ENCODE measurements around the gene TFCP2L1.

The TFCP2L1 gene

DNA sequence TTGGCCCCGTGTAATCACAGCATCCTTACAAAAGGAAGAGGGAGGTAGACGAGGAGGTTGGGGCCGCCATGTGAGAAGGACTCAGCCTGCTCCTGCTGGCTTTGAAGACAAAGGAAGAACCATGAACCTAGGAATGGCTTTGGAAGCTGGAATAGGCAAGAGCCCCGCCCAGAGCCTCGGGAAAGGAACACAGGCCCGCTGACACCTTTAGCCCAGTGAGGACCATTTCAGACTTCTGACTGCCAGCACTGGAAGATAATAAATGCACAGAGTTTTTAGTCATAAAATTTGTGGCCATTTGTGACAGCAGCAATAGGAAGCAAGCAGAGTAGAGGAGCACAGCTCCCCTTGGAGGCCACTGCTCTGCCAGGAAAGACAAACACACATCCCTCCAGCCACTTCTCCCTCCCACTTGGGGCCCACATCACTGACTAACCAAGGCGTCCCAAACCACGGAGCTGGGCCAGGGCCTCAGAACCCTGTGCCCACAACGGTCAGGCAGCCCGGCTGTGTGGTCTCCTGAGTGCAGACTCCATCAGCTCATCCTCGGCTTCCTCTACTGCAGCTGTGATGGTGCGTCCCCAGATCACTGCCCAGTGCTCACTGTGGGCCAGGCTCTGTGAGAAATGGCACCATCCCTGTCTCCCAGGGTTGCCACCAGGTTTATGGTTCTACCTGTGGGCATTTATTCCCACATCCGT is 39.7 kb downstream of the TFCP2L1 start:
- DNase-seq (ENCODE audit: insufficient read length, low spot score) (no peak), FAIRE-seq (no peak)

GRCh38 chr2:121244616-121245015 is 40.4 kb downstream of the TFCP2L1 start:
- FAIRE-seq (no peak), DNase-seq (ENCODE audit: insufficient read length, low spot score) (no peak)

DNA sequence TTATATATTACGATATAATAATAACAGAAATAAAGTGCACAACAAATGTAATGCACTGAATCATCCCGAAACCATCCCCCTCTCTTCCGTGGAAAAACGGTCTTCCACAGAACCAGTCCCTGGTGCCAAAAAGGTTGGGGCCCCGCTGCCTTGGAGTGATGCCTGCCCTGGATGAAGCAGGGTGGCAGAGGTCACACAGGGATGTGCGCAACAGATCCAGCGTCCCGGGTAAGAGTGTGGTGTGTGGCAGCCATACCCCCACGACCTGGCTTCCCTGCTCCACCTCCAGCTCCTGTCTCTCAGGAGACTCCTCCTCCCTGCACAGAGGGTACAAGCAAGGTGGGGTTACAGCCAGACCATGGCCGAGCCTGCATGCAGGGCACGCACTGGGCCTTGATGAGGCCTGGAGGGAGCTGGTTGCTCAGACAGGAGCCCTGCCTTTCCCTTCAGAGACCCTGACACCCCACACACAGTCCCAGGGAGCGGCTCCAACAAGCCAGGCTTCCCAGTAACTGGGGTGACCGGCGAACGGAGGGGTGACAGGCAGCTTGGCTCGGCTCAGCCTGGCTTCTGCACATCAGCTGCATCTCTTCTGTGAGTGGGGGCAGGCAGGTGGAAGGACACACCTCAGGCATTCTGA is 41.1 kb downstream of the TFCP2L1 start:
- FAIRE-seq (no peak), DNase-seq (ENCODE audit: insufficient read length, low spot score) (no peak)

DNA sequence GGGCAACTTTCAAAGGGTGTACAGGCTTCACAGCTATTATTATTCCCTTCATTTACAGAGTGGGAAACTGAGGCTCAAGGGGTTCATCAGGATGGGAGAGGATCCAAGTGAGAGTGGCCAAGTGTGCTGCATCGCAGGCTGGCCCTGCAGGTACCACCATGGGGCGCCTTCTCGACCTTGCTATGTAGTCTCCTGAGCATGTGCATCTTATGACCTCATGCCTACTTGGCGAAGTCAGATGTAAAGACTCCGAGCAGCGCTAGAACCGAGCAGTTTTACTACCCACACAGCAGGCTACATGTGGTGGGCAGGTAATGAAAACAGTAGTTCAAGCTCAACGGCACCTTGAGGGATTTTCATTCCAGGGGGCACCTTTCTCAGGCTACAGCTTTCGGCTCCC is 42.0 kb downstream of the TFCP2L1 start:
- DNase-seq (ENCODE audit: insufficient read length, low spot score) (no peak), FAIRE-seq (no peak)

GRCh38 chr2:121242175-121242875 is 42.7 kb downstream of the TFCP2L1 start:
- no peak for DNase-seq (ENCODE audit: insufficient read length, low spot score)
- no peak for FAIRE-seq

DNA sequence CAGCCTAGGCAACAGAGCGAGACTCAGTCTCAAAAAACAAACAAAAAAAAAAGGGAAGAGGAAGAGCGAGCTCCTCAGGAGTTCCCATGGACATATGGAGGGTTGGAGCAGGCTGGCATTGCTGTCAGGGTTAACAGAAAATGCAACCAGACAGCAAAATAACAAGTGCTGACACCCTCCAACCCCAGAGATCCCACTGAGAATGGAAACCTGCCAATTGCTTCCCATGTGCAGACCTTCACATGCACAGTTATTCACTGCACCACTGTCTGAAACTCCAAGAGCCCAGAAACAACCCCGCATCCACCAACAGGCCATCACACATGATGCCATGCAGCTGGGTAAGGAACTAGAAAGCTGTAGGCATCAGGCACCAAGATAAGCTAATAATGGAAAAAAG is 43.5 kb downstream of the TFCP2L1 start:
- DNase-seq (ENCODE audit: insufficient read length, low spot score) (no peak), FAIRE-seq (no peak)

DNA sequence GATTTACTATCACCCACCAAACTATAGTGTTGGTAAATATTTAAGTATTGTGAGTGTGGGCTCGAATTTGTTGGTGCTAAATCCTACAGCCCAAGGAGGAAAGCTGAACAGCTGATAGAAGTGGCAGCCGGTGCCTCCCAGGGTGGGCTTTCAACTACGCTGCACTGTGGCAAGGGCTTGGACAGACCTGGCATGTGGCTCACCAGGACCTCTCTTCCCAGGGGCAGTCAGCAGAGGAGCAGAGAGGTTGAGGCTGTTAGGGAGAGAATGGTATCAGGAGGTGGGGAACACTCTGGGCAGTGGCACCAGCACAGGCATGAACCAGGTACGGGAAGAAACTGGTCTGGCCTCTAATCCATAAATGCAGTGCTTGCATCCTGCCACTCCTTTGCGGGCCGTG is 44.6 kb downstream of the TFCP2L1 start:
- FAIRE-seq (no peak), DNase-seq (ENCODE audit: insufficient read length, low spot score) (no peak)

GRCh38 chr2:121239969-121240368 is 45.0 kb downstream of the TFCP2L1 start:
- no peak for DNase-seq (ENCODE audit: insufficient read length, low spot score)
- no peak for FAIRE-seq

- FAIRE-seq = no peak
- DNase-seq (ENCODE audit: insufficient read length, low spot score) = no peak
Observed at GRCh38 chr2:121239471-121239870, 45.5 kb downstream of the TFCP2L1 start.

DNA sequence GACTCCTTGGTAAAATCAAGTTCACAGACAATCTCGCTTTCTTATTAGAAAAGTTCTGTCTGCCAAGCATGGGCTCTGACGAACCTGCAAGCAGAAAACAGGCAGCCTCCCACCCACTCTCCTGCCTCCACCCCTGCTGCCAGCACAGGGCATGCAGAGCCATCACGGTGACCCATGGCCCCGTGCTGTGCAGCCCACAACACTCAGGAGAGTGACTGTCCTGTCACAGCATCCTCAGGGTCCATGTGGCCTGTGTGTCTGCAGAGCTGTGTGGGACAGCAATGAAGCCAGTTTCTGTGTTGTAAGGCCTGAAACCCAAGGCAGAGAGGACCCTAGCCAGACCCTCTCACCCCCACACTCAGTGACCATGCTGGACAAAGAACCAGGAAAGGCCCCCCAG is 46.2 kb downstream of the TFCP2L1 start:
- FAIRE-seq (no peak), DNase-seq (ENCODE audit: insufficient read length, low spot score) (no peak)

- DNase-seq (ENCODE audit: insufficient read length, low spot score) = no peak
- FAIRE-seq = no peak
Observed at GRCh38 chr2:121237980-121238665, 46.9 kb downstream of the TFCP2L1 start.

DNA sequence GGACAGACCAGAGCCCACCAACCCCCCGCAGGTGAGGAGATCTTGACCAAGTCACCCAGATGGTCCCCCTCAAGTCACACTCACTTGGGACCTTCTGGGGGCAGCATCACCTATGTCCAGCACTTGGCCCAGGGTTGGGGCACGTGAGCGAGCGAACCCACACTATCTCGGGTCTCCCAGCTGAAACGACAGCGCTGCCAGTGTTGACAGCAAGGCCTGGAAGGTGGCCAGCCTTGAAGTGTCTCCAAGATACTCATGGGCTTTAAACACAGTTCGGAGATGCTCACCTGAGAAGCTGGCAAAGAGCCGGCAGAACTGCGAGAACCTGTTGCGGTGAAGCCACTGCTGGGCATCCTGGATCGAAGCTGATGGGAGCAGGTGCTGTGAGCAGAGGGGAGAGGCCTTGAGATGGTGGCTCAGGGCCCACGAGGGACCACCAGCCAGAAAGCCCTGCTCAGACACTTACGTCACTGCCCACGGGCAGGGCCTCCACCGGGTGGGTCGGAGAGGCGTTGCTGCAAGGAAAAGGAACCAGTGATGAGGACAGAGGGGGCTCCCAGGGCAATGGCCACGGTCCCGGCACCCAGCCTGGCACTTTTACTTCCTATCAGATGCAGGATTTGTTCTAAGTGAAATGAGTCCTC is 47.5 kb downstream of the TFCP2L1 start:
- DNase-seq (ENCODE audit: insufficient read length, low spot score) = no peak
- no peak for FAIRE-seq

- FAIRE-seq (no peak), DNase-seq (ENCODE audit: insufficient read length, low spot score) (no peak)
Observed at GRCh38 chr2:121236650-121237180, 48.3 kb downstream of the TFCP2L1 start.

DNA sequence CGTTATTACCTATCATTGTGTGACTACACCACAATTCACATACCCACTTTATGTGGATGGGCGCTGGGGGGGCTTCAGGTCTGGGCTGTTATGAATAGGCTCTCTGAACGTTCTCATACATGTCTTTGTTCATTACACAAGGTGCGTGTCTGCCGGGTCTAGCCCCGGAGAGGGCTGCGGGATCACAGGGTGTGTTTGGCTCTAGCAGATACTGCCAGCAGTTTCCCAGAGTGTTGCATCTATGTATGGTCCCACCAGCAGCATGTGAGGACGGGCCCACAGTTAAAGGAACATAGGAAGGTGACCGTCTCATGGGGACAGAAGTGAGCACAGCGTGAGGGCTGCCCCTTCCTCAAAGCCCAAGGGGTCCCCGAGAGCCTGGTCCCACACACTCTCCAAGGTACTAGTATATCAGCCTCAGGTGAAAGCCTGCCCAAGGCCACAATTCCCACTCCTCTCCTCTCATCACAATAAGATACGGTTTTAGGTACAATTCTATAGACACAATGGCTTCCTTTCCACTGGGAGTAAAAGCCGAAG is 48.8 kb downstream of the TFCP2L1 start:
- FAIRE-seq (no peak), DNase-seq (ENCODE audit: insufficient read length, low spot score) (no peak)

GRCh38 chr2:121235542-121235941 is 49.5 kb downstream of the TFCP2L1 start:
- FAIRE-seq (no peak), DNase-seq (ENCODE audit: insufficient read length, low spot score) (no peak)

GRCh38 chr2:121234791-121235190 is 50.2 kb downstream of the TFCP2L1 start:
- DNase-seq (ENCODE audit: insufficient read length, low spot score) (no peak), FAIRE-seq (no peak)

DNA sequence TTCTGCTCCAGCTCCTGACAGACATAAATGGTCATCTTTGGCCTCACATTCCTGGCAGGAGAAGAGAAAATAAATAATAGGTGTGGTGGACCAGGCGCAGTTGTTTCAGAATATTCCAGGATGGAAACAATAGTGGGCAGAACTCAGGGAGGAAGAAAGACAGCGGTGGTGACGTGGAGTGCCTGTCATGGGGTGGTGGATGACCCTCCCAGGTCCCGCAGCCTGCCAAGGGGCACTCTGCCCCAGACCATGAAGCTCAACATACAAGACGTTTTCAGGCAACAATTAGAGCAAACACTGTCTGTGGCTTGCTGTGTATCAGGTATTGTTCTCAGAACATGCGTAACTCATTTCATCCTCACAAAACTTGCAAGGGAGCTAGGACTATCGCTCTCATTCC is 50.9 kb downstream of the TFCP2L1 start:
- DNase-seq (ENCODE audit: insufficient read length, low spot score) = no peak
- FAIRE-seq = no peak

DNA sequence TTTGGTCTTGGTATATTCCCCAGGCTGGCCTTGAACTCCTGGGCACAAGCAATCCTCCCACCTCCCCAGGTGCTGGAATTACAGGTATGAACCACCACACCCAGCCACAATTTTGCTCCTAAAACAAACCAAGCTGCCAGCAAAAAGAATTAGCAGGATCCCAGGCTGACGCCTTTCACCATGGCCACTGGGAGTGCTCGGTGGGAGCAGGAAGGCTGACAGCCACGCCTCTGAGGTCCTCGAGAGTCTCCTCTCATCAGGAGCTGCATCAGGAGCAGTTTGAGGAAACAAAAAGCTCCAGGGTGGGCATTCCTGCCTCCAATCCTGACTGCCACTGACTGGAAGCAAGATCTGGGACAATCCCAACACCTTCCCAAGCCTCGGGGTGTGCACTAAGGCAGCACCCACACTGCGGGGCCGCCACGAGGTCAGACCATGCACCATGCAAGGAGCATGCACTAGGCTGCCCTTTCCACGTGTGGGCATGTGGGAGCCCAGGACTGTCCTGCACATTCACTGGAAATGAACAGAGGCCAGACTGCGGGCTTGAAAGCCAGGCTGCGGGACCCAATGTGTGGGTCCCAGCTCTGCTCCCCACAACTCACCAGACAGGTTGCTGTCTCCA is 51.4 kb downstream of the TFCP2L1 start:
- DNase-seq (ENCODE audit: insufficient read length, low spot score) (no peak), FAIRE-seq (no peak)

GRCh38 chr2:121232626-121233265 is 52.3 kb downstream of the TFCP2L1 start:
- FAIRE-seq (no peak), DNase-seq (ENCODE audit: insufficient read length, low spot score) (no peak)
